Activated B cell treated with CpG ODN at 0.5 μM for 24 hours (primary cell): Measurements from ENCODE around the gene LMBR1. TPM values are rescaled to one million over a fixed set of nuclear protein-coding genes. Genes with fewer than 3 reads are reported as not detected.
"Not testable (repeated sequence)": the region's sequence is repeated elsewhere in the genome, so short reads cannot be mapped to it uniquely, and the experiment has no call there.

Experiments
- ATAC-seq: fragments of 200-7000 bp; cut with Tn5 transposase; one replicate; pipeline ENCODE4 v1.10.0; 2021; ENCODE audit warnings: low read depth, mild to moderate bottlenecking, moderate library complexity
- CTCF ChIA-PET: fragments of 350-600 bp; sonication (Branson Sonifier 250); formaldehyde crosslinking; loops from one replicate; lab custom pipeline; 2021; ENCODE audit warnings: antibody characterized with exemption; lab: Charles Lee
- POLR2A ChIA-PET: fragments of 350-600 bp; sonication (Branson Sonifier 250); formaldehyde crosslinking; loops from one replicate; lab custom pipeline; 2021; ENCODE audit warnings: antibody characterized with exemption; lab: Charles Lee
- DNase-seq: peaks from one replicate; pipeline ENCODE4 v3.0.0; 2022
- H3K27ac Mint-ChIP-seq: one replicate; pipeline ENCODE4 v1.8.0; 2020; ENCODE audit warnings: mixed read lengths
- H3K27me3 Mint-ChIP-seq: one replicate; pipeline ENCODE4 v1.8.0; 2021; ENCODE audit warnings: mixed read lengths
- H3K36me3 Mint-ChIP-seq: one replicate; pipeline ENCODE4 v1.8.0; 2021; ENCODE audit warnings: low read depth, mixed read lengths
- H3K4me1 Mint-ChIP-seq: one replicate; pipeline ENCODE4 v1.8.0; 2021; ENCODE audit warnings: mixed read lengths
- H3K4me3 Mint-ChIP-seq: one replicate; pipeline ENCODE4 v1.8.0; 2020; ENCODE audit warnings: mild to moderate bottlenecking, mixed read lengths
- H3K9me3 Mint-ChIP-seq: one replicate; pipeline ENCODE4 v1.8.0; 2020; ENCODE audit warnings: mixed read lengths
- CTCF ChIP-seq: fragments of 200-600 bp; IDR thresholded peaks from one replicate; pipeline ENCODE4 v1.8.0; 2022; ENCODE audit warnings: antibody characterized with exemption, mild to moderate bottlenecking
- intact Hi-C: fragments of 100-400 bp; cut with micrococcal nuclease; formaldehyde crosslinking; loops from one replicate; pipeline ENCODE4 v1.15.1; 2024
- total RNA-seq: library from RNA; stranded (reverse); gene quantifications from 2 replicates; pipeline ENCODE4 v1.2.3, GENCODE V29; 2022

LMBR1 gene
- 54.6 and 67.9 TPM in 2 replicates for total RNA-seq

- Mint-ChIP-seq H3K27ac (peak within 1 kb of the TSS; percentile 88), H3K4me1 (peaks cover 42% of the 10 kb centered on the region), H3K27me3 (no peaks in the 10 kb centered on the region), H3K9me3 (no peaks in the 10 kb centered on the region), H3K36me3 (peaks cover 2% of the 10 kb centered on the region), H3K4me3 (peak within 1 kb of the TSS; percentile 91)
- POLR2A ChIA-PET, result interaction anchor here (0.6 to 1.6 kb wide), 11 partner anchors 10 to 1976 kb away, joined by 3 to 14 read pairs (median 4); partner anchors contain the start of genes INSIG1, NOM1, RBM33 and RNF32
- no peak for TF ChIP-seq CTCF
- intact Hi-C loops, result loop anchor here (1.0 to 10.0 kb wide), 11 partner anchors 30 to 1890 kb away; partner anchors contain the start of genes DNAJB6, NOM1, PAXIP1 and RBM33
- DNase-seq (peak; percentile 98), ATAC-seq (peak; percentile 86)
- CTCF ChIA-PET, result interaction anchor here (0.6 to 1.2 kb wide), 2 partner anchors 56 to 1965 kb away, joined by 3 to 4 read pairs; partner anchors contain the start of gene NOM1
Measured at GRCh38 chr7:156892821-156893706, at the start of gene LMBR1. Gene LMBR1 (minus strand): TSS chr7:156893183. CDS start chr7:156892993, 190 bp downstream.

GRCh38 chr7:156942708-156943090 is 49.7 kb upstream of the LMBR1 start:
- peaks cover 27% of the 10 kb centered on the region for H3K27me3 Mint-ChIP-seq
- ChIA-PET POLR2A (no interaction called here), CTCF (no interaction called here)
- peak overlapping the region; percentile 44 for H3K4me3 Mint-ChIP-seq
- no peak overlapping the region for H3K27ac Mint-ChIP-seq
- TF ChIP-seq CTCF, result no peak
- H3K36me3 Mint-ChIP-seq, result no peaks in the 10 kb centered on the region
- peak; percentile 34 for ATAC-seq
- H3K4me1 Mint-ChIP-seq, result peaks cover 3% of the 10 kb centered on the region
- no peak for DNase-seq
- intact Hi-C loops, result no loop called here
- H3K9me3 Mint-ChIP-seq, result peaks cover 6% of the 10 kb centered on the region

- ChIA-PET POLR2A (no interaction called here), CTCF (no interaction called here)
- TF ChIP-seq CTCF, result no peak
- peaks cover 6% of the 10 kb centered on the region for H3K9me3 Mint-ChIP-seq
- no peak overlapping the region for H3K27ac Mint-ChIP-seq
- no peak for DNase-seq
- H3K27me3 Mint-ChIP-seq, result peaks cover 27% of the 10 kb centered on the region
- H3K4me1 Mint-ChIP-seq, result peaks cover 3% of the 10 kb centered on the region
- no peaks in the 10 kb centered on the region for H3K36me3 Mint-ChIP-seq
- no peak overlapping the region for H3K4me3 Mint-ChIP-seq
- ATAC-seq, result no peak
- intact Hi-C loops, result no loop called here
Measured at GRCh38 chr7:156941393-156942182, 48.6 kb upstream of the LMBR1 start.

- H3K4me1 Mint-ChIP-seq, result peaks cover 3% of the 10 kb centered on the region
- H3K27me3 Mint-ChIP-seq, result peaks cover 27% of the 10 kb centered on the region
- H3K36me3 Mint-ChIP-seq, result no peaks in the 10 kb centered on the region
- ChIA-PET POLR2A (no interaction called here), CTCF (no interaction called here)
- peaks cover 6% of the 10 kb centered on the region for H3K9me3 Mint-ChIP-seq
- intact Hi-C loops, result no loop called here
- no peak for TF ChIP-seq CTCF
- H3K27ac Mint-ChIP-seq, result no peak overlapping the region
- DNase-seq (no peak), ATAC-seq (no peak)
- no peak overlapping the region for H3K4me3 Mint-ChIP-seq
Measured at GRCh38 chr7:156940421-156941122, 47.6 kb upstream of the LMBR1 start.

GRCh38 chr7:156936766-156937165 is 43.8 kb upstream of the LMBR1 start:
- H3K4me3 Mint-ChIP-seq, H3K36me3 Mint-ChIP-seq, ATAC-seq, intact Hi-C loops, DNase-seq, H3K27me3 Mint-ChIP-seq, H3K4me1 Mint-ChIP-seq, H3K27ac Mint-ChIP-seq, H3K9me3 Mint-ChIP-seq, CTCF ChIA-PET: not testable (repeated sequence)
- POLR2A ChIA-PET, result interaction anchor here (0.7 kb wide), 1 partner anchor 204 kb away, joined by 5 read pairs; no protein-coding TSS in a partner anchor
